Heart left ventricle (tissue), 13 donors: ENCODE data around the gene RHOB.
A peak's percentile ranks its signal among the peaks of the same experiment; 100 is the strongest.

Experiments
- CTCF ChIP-seq, 12 donors: fragments of 200-600 bp; sonication (generic) in 4 of 12; IDR thresholded peaks; one replicate each; pipeline versions ENCODE4 v1.5.0 to v1.8.0; 2018 to 2022; ENCODE audit warnings: antibody characterized with exemption in 12 of 12, mild to moderate bottlenecking in 5 of 12
- POLR2A ChIP-seq, 2 donors: fragments of 450-650 bp; IDR thresholded peaks; one replicate each; pipeline ENCODE4 v1.6.1; 2017; ENCODE audit warnings: antibody characterized with exemption in 2 of 2, mild to moderate bottlenecking in 2 of 2, moderate library complexity in 2 of 2
- donor health status: ischemic (EF 13 %, LVEDD 7.1; RV severe dilation, severe dysfunction).
- donor health status: DM: no; HTN: yes; CAD: no.
- donor health status: DM: no; HTN: no; CAD: no.
- donor health status: ischemic (EF 25% LVEDD 6.9; RV normal size, moderate dysfunction).
- donor health status: ischemic (EF 25% LVEDD 5.7; RV mildly dilated, moderate dysfunction).
- donor health status: ischemic (EF 35%, LVEDD 5.7; RV mildly dilated, moderate dysfunction).
- donor health status: nonischemic (EF 11% LVEDD 7.7; RV severe dilation, severe dysfunction).
- donor health status: DM: yes; HTN: yes; CAD: no.
- donor health status: PGD.
- donor health status: ischemic (EF 29% LVEDD 5.4; RV normal size, mild dysfunction).
- donor health status: nonischemic (EF 23%, LVEDD 6.1; RV moderate dilation, normal function).

GRCh38 chr2:20411361-20411894 is 35.4 kb upstream of the RHOB start:
- peak; percentile 73 to 87 (median 83) for TF ChIP-seq CTCF (IDR thresholded peaks at IDR 0.05)
- TF ChIP-seq POLR2A (IDR thresholded peaks at IDR 0.05) = no peak
